K562 (cell line): Measurements from ENCODE around the gene RALA. TPM values are rescaled to one million over a fixed set of nuclear protein-coding genes. Genes with fewer than 3 reads are reported as not detected.

Experiments used
- ATF3 ChIP-seq, 2 experiments: fragments of 450-650 bp in 1 of 2; sonication (generic) in 1 of 2; formaldehyde crosslinking in 1 of 2; IDR thresholded peaks in 1 of 2; conservative IDR thresholded peaks in 1 of 2; 2 replicates each; pipeline versions ENCODE4 v1.6.1 to v1.8.1; 2016 to 2023; ENCODE audit warnings: mild to moderate bottlenecking in 2 of 2, moderate library complexity in 2 of 2, inconsistent platforms in 1 of 2, missing genetic modification reagents in 1 of 2
- CCNT2 ChIP-seq: IDR thresholded peaks from 2 replicates; pipeline ENCODE4 v1.6.1; 2011; ENCODE audit warnings: borderline replicate concordance, low read depth, mild to moderate bottlenecking, moderate library complexity, mixed read lengths, low read length; ENCODE audit not compliant: insufficient read length; ENCODE audit errors: extremely low read depth
- HDAC2 ChIP-seq: fragments of 450-650 bp; IDR thresholded peaks from 2 replicates; pipeline ENCODE4 v1.6.1; 2016; ENCODE audit warnings: mild to moderate bottlenecking
- NR2C2 ChIP-seq, 2 experiments: fragments of 200-800 bp in 1 of 2; sonication (Bioruptor generic) in 1 of 2; sonication (generic) in 1 of 2; formaldehyde crosslinking in 1 of 2; IDR thresholded peaks; 2 replicates each; pipeline versions ENCODE4 v1.6.1 to v1.8.0; 2016 to 2022; ENCODE audit warnings: mild to moderate bottlenecking in 1 of 2, missing compliant biosample characterization in 1 of 2, missing genetic modification characterization in 1 of 2, missing genetic modification reagents in 1 of 2
- PRDM10 ChIP-seq: fragments of 450-650 bp; IDR thresholded peaks from 2 replicates; pipeline ENCODE4 v1.6.1; 2018; ENCODE audit not compliant: partially characterized antibody
- SOX6 ChIP-seq: fragments of 450-650 bp; IDR thresholded peaks from 2 replicates; pipeline ENCODE4 v1.6.1; 2014; ENCODE audit warnings: mild to moderate bottlenecking
- THRA ChIP-seq: fragments of 450-650 bp; IDR thresholded peaks from 2 replicates; pipeline ENCODE4 v1.6.1; 2017; ENCODE audit warnings: mild to moderate bottlenecking, moderate library complexity
- UBTF ChIP-seq, 2 experiments: IDR thresholded peaks; 2 replicates each; pipeline ENCODE4 v1.6.1; 2012; ENCODE audit warnings: improper control_type of control experiment in 2 of 2, low read depth in 2 of 2, low read length in 2 of 2, borderline replicate concordance in 1 of 2
- ZNF24 ChIP-seq: fragments of 450-650 bp; IDR thresholded peaks from 2 replicates; pipeline ENCODE4 v1.6.1; 2016
- ZNF384 ChIP-seq: IDR thresholded peaks from 2 replicates; pipeline ENCODE4 v1.6.1; 2012; ENCODE audit warnings: low read depth, low read length, improper control_type of control experiment
- ZNF584 ChIP-seq: fragments of 200-800 bp; sonication (Bioruptor generic); IDR thresholded peaks from 2 replicates; pipeline ENCODE4 v1.6.1; 2016; ENCODE audit warnings: low read depth, mild to moderate bottlenecking, missing genetic modification characterization, missing compliant biosample characterization
- polyA plus RNA-seq, 8 experiments: library from polyadenylated mRNA; depleted of rRNA in 4 of 8; stranded (reverse) in 5 of 8; unstranded in 3 of 8; fragments of >200 nt; fragmentation: Nextera tagmentation in 2 of 8; fragmentation: Illumina TruSeq in 1 of 8; extraction: Ambion mirVana in 2 of 8; extraction: Trizol in 1 of 8; gene quantifications; 2 replicates each; pipeline versions ENCODE4 v1.2.1 to v1.2.3, GENCODE V29; 2011 to 2014; ENCODE audit warnings: inconsistent platforms in 1 of 8, missing spikeins in 1 of 8
- total RNA-seq, 7 experiments: library from RNA; depleted of rRNA in 6 of 7; stranded (reverse); fragments of >200 nt in 6 of 7; fragmentation: Illumina TruSeq in 2 of 7; extraction: Trizol in 2 of 7; gene quantifications; 2 replicates each; pipeline versions ENCODE4 v1.2.1 to v1.2.3, GENCODE V29; 2011 to 2021; ENCODE audit warnings: low replicate concordance in 1 of 7
- TF ChIP-seq, protein P1 (sequence below), 2 experiments: fragments of 450-650 bp; conservative IDR thresholded peaks; 2 replicates each; pipeline ENCODE4 v1.6.1; 2017; ENCODE audit warnings: mild to moderate bottlenecking in 2 of 2, moderate library complexity in 2 of 2

Gene RALA
- total and polyA plus RNA-seq, 9 of the 15 experiments (the other 6 are each of a cell fraction or from before 2014, with no cell fraction given), result 7.2 to 28.0 (median 25.7) TPM

GRCh38 chr7:39624935-39625694 lies 1.7 kb downstream of the RALA start (continued):
- TF ChIP-seq THRA (peak; percentile 6; the same call in 1 of the 2 replicates), ZNF384 (no peak), SOX6 (peak; percentile 95), NR2C2 (CRISPR knock-in tag; IDR thresholded peaks at IDR 0.05) (no peak), NR2C2 (tag; IDR thresholded peaks at IDR 0.05) (peak; percentile 20; the same call in 1 of the 2 replicates), PRDM10 (peak; percentile 52), ZNF24 (peak; percentile 71), ATF3 (IDR thresholded peaks at IDR 0.05) (peak; percentile 74; the same call in 1 of the 2 replicates), ATF3 (CRISPR knock-in tag; conservative IDR thresholded peaks at IDR 0.05) (no peak), UBTF (IDR thresholded peaks at IDR 0.05; ENCODE audit: borderline replicate concordance in 1 of 2, low read depth in 2 of 2, low read length in 2 of 2) (no peak), ZNF584 (CRISPR knock-in tag) (0 out of 2 replicates have a peak, but pooled peaks have one; percentile 10), HDAC2 (peak; percentile 35; the same call in 1 of the 2 replicates), CCNT2 (peak; percentile 18)
- TF ChIP-seq, protein P1, sequence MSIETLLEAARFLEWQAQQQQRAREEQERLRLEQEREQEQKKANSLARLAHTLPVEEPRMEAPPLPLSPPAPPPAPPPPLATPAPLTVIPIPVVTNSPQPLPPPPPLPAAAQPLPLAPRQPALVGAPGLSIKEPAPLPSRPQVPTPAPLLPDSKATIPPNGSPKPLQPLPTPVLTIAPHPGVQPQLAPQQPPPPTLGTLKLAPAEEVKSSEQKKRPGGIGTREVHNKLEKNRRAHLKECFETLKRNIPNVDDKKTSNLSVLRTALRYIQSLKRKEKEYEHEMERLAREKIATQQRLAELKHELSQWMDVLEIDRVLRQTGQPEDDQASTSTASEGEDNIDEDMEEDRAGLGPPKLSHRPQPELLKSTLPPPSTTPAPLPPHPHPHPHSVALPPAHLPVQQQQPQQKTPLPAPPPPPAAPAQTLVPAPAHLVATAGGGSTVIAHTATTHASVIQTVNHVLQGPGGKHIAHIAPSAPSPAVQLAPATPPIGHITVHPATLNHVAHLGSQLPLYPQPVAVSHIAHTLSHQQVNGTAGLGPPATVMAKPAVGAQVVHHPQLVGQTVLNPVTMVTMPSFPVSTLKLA (conservative IDR thresholded peaks at IDR 0.05), result peak; percentile 12 to 15; a peak in 1 of 4 replicates
